HEK293 (cell line): ENCODE measurements around the gene CNTN2.

Experiments
- CTCF ChIA-PET: fragments of 350-600 bp; formaldehyde crosslinking; extraction: SDS; loops from one replicate; lab custom pipeline; 2021; ENCODE audit warnings: antibody characterized with exemption; lab: Yijun Ruan, JAX
- POLR2A ChIA-PET: fragments of 300-600 bp; formaldehyde crosslinking; extraction: SDS; loops from one replicate; lab custom pipeline; 2020; ENCODE audit warnings: antibody characterized with exemption, inconsistent platforms; lab: Yijun Ruan, JAX
- H3K27ac ChIP-seq: fragments of 200-500 bp; sonication (Bioruptor generic); 2 replicates; pipeline ENCODE4 v1.5.1; 2014; ENCODE audit warnings: low read depth, low read length, control low read depth, inconsistent platforms; ENCODE audit errors: extremely low read depth
- H3K36me3 ChIP-seq, 2 experiments: fragments of 200-500 bp in 1 of 2; sonication (Bioruptor generic) in 1 of 2; 1 replicate in 1 of 2; 2 replicates in 1 of 2; pipeline ENCODE4 v1.5.1; 2014 to 2017; ENCODE audit warnings: inconsistent platforms in 2 of 2, low read length in 2 of 2; ENCODE audit not compliant: control insufficient read depth in 2 of 2, insufficient read depth in 1 of 2
- H3K4me1 ChIP-seq: fragments of 200-500 bp; sonication (Bioruptor generic); 2 replicates; pipeline ENCODE4 v1.5.1; 2014; ENCODE audit warnings: mild to moderate bottlenecking, low read length, inconsistent platforms; ENCODE audit not compliant: control insufficient read depth, insufficient read depth
- H3K4me3 ChIP-seq: 2 replicates; pipeline ENCODE4 v1.5.1; 2011; ENCODE audit warnings: low read depth, mild to moderate bottlenecking, control low read depth, low read length, moderate library complexity
- H3K9me3 ChIP-seq: fragments of 200-500 bp; sonication (Bioruptor generic); 2 replicates; pipeline ENCODE4 v1.5.1; 2014; ENCODE audit warnings: low read depth, low read length, inconsistent platforms; ENCODE audit not compliant: control insufficient read depth, insufficient read depth
- MYNN ChIP-seq: fragments of 450-650 bp; formaldehyde crosslinking; IDR thresholded peaks from 2 replicates; pipeline ENCODE4 v1.5.1; 2016; ENCODE audit warnings: missing biosample characterization, missing genetic modification characterization, borderline replicate concordance
- OSR2 ChIP-seq: fragments of 450-650 bp; formaldehyde crosslinking; IDR thresholded peaks from 2 replicates; pipeline ENCODE4 v1.5.1; 2016; ENCODE audit warnings: missing biosample characterization, missing genetic modification characterization
- REPIN1 ChIP-seq: fragments of 450-650 bp; formaldehyde crosslinking; IDR thresholded peaks from 2 replicates; pipeline ENCODE4 v1.5.1; 2017; ENCODE audit warnings: missing biosample characterization, missing genetic modification characterization, low read depth
- SP7 ChIP-seq: fragments of 450-650 bp; formaldehyde crosslinking; IDR thresholded peaks from 2 replicates; pipeline ENCODE4 v1.5.1; 2016; ENCODE audit warnings: missing biosample characterization, missing genetic modification characterization
- YY2 ChIP-seq: fragments of 450-650 bp; formaldehyde crosslinking; IDR thresholded peaks from 2 replicates; pipeline ENCODE4 v1.5.1; 2016; ENCODE audit warnings: missing biosample characterization, missing genetic modification characterization
- ZBTB20 ChIP-seq: fragments of 450-650 bp; formaldehyde crosslinking; IDR thresholded peaks from 2 replicates; pipeline ENCODE4 v1.5.1; 2016; ENCODE audit warnings: missing biosample characterization, missing genetic modification characterization
- ZBTB21 ChIP-seq: fragments of 450-650 bp; formaldehyde crosslinking; IDR thresholded peaks from 2 replicates; pipeline ENCODE4 v1.5.1; 2017; ENCODE audit warnings: missing biosample characterization, missing genetic modification characterization
- ZFP37 ChIP-seq: fragments of 450-650 bp; formaldehyde crosslinking; IDR thresholded peaks from 2 replicates; pipeline ENCODE4 v1.5.1; 2016; ENCODE audit warnings: missing biosample characterization, missing genetic modification characterization
- ZFP41 ChIP-seq: fragments of 450-650 bp; formaldehyde crosslinking; IDR thresholded peaks from 2 replicates; pipeline ENCODE4 v1.5.1; 2016; ENCODE audit warnings: missing biosample characterization, missing genetic modification characterization, borderline replicate concordance
- ZNF19 ChIP-seq: fragments of 450-650 bp; formaldehyde crosslinking; IDR thresholded peaks from 2 replicates; pipeline ENCODE4; 2016; ENCODE audit warnings: missing biosample characterization, missing genetic modification characterization, low read depth
- ZNF248 ChIP-seq: fragments of 450-650 bp; formaldehyde crosslinking; IDR thresholded peaks from 2 replicates; pipeline ENCODE4 v1.5.1; 2017; ENCODE audit warnings: missing biosample characterization, missing genetic modification characterization
- ZNF350 ChIP-seq: fragments of 450-650 bp; formaldehyde crosslinking; IDR thresholded peaks from 2 replicates; pipeline ENCODE4 v1.5.0; 2017; ENCODE audit warnings: missing biosample characterization, mild to moderate bottlenecking, missing genetic modification characterization
- ZNF426 ChIP-seq: fragments of 450-650 bp; formaldehyde crosslinking; IDR thresholded peaks from 2 replicates; pipeline ENCODE4 v1.5.1; 2017; ENCODE audit warnings: missing biosample characterization, missing genetic modification characterization, mild to moderate bottlenecking, inconsistent platforms, moderate library complexity
- ZNF585B ChIP-seq: fragments of 450-650 bp; formaldehyde crosslinking; IDR thresholded peaks from 2 replicates; pipeline ENCODE4 v1.5.1; 2016; ENCODE audit warnings: missing biosample characterization, missing genetic modification characterization
- ZNF664 ChIP-seq: fragments of 450-650 bp; formaldehyde crosslinking; IDR thresholded peaks from 2 replicates; pipeline ENCODE4 v1.5.1; 2016; ENCODE audit warnings: missing biosample characterization, missing genetic modification characterization
- ZNF677 ChIP-seq: fragments of 450-650 bp; IDR thresholded peaks from 2 replicates; pipeline ENCODE4 v1.5.0; 2018; ENCODE audit warnings: missing biosample characterization, mild to moderate bottlenecking, missing genetic modification characterization, moderate library complexity
- ZNF707 ChIP-seq: fragments of 450-650 bp; formaldehyde crosslinking; IDR thresholded peaks from 2 replicates; pipeline ENCODE4 v1.5.1; 2016; ENCODE audit warnings: missing biosample characterization, missing genetic modification characterization
- ZNF843 ChIP-seq: fragments of 450-650 bp; formaldehyde crosslinking; IDR thresholded peaks from 2 replicates; pipeline ENCODE4 v1.5.1; 2016; ENCODE audit warnings: missing biosample characterization, missing genetic modification characterization
- TF ChIP-seq, protein P1 (sequence below): fragments of 450-650 bp; formaldehyde crosslinking; IDR thresholded peaks from 2 replicates; pipeline ENCODE4 v1.5.1; 2016; ENCODE audit warnings: missing biosample characterization, missing genetic modification characterization
- TF ChIP-seq, protein P2 (sequence below): fragments of 450-650 bp; formaldehyde crosslinking; IDR thresholded peaks from 2 replicates; pipeline ENCODE4 v1.5.1; 2017; ENCODE audit warnings: missing biosample characterization, mild to moderate bottlenecking, missing genetic modification characterization, moderate library complexity
- TF ChIP-seq, protein P3 (sequence below): fragments of 450-650 bp; formaldehyde crosslinking; IDR thresholded peaks from 2 replicates; pipeline ENCODE4 v1.5.1; 2017; ENCODE audit warnings: missing biosample characterization, missing genetic modification characterization
- TF ChIP-seq, protein P4 (sequence below): fragments of 450-650 bp; formaldehyde crosslinking; IDR thresholded peaks from 2 replicates; pipeline ENCODE4 v1.5.1; 2016; ENCODE audit warnings: missing biosample characterization, missing genetic modification characterization
- TF ChIP-seq, protein P5 (sequence below): sonication (generic); formaldehyde crosslinking; IDR thresholded peaks from 2 replicates; pipeline ENCODE4 v1.8.1; 2022; ENCODE audit warnings: mild to moderate bottlenecking, moderate library complexity, missing genetic modification reagents
- TF ChIP-seq, protein P6 (sequence below): fragments of 450-650 bp; formaldehyde crosslinking; IDR thresholded peaks from 2 replicates; pipeline ENCODE4 v1.5.1; 2017; ENCODE audit warnings: missing biosample characterization, missing genetic modification characterization
- TF ChIP-seq, protein P7 (sequence below): fragments of 450-650 bp; formaldehyde crosslinking; IDR thresholded peaks from 2 replicates; pipeline ENCODE4 v1.5.1; 2016; ENCODE audit warnings: missing biosample characterization, missing genetic modification characterization

Gene CNTN2

DNA sequence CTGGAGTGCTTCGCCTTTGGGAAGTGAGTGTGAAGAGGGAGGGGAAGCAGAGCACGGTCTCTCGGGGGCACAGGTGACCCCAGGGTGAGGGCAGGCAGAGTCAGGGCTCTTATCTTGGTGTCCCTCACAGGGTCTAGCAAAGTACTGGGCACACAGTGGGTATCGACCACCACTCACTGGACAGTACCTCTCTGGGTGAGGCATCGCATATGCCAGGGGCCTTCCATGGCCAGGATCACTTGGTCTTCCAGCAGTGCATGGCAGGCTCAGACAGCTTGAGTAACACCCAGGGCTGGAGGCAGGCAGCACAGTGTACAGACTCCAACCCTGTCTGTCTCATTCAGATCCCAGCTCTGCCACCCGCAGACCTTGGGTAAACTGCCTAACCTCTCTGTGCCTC, 16.6 kb downstream of the CNTN2 start (continued):
- TF ChIP-seq, protein P1, sequence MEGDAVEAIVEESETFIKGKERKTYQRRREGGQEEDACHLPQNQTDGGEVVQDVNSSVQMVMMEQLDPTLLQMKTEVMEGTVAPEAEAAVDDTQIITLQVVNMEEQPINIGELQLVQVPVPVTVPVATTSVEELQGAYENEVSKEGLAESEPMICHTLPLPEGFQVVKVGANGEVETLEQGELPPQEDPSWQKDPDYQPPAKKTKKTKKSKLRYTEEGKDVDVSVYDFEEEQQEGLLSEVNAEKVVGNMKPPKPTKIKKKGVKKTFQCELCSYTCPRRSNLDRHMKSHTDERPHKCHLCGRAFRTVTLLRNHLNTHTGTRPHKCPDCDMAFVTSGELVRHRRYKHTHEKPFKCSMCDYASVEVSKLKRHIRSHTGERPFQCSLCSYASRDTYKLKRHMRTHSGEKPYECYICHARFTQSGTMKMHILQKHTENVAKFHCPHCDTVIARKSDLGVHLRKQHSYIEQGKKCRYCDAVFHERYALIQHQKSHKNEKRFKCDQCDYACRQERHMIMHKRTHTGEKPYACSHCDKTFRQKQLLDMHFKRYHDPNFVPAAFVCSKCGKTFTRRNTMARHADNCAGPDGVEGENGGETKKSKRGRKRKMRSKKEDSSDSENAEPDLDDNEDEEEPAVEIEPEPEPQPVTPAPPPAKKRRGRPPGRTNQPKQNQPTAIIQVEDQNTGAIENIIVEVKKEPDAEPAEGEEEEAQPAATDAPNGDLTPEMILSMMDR (tag by site-specific recombination): no peak
- TF ChIP-seq ZFP37 (tag by site-specific recombination) (no peak), ZNF426 (tag by site-specific recombination) (no peak), YY2 (tag by site-specific recombination) (no peak), ZNF707 (tag by site-specific recombination) (no peak)

DNA sequence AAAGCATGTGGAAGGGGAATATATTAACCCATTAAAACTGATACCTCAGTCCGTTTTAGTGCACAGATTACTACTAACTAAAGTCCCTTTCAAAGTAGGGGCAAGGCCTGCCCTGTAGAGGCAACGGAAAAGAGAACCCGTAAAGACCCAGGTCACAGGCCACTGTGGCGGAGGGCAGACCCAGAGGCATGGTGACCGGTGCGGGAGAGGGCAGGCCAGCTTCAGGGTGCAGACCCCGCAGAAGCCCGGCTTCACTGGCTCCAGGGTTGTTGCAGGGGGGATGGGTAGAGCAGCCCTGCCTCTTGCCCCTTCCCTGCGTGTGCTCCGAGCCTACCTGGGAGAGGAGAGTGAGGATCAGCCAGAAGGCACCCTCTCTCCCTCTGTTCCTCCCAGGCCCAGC, 17.7 kb downstream of the CNTN2 start:
- no peaks in the 10 kb centered on the region for H3K36me3 ChIP-seq
- ChIA-PET POLR2A (interaction anchor here (1.2 kb wide), 1 partner anchor 15 kb away, joined by 4 read pairs; no protein-coding TSS in a partner anchor), CTCF (interaction anchor here (0.6 to 5.9 kb wide), 29 partner anchors 8 to 874 kb away, joined by 3 to 282 read pairs (median 7); no protein-coding TSS in a partner anchor)
- no peaks in the 10 kb centered on the region for H3K4me1 ChIP-seq
- TF ChIP-seq ZNF19 (tag by site-specific recombination): no peak
- TF ChIP-seq, protein P2, sequence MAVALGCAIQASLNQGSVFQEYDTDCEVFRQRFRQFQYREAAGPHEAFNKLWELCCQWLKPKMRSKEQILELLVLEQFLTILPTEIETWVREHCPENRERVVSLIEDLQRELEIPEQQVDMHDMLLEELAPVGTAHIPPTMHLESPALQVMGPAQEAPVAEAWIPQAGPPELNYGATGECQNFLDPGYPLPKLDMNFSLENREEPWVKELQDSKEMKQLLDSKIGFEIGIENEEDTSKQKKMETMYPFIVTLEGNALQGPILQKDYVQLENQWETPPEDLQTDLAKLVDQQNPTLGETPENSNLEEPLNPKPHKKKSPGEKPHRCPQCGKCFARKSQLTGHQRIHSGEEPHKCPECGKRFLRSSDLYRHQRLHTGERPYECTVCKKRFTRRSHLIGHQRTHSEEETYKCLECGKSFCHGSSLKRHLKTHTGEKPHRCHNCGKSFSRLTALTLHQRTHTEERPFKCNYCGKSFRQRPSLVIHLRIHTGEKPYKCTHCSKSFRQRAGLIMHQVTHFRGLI (tag by site-specific recombination): no peak
- TF ChIP-seq, protein P3, sequence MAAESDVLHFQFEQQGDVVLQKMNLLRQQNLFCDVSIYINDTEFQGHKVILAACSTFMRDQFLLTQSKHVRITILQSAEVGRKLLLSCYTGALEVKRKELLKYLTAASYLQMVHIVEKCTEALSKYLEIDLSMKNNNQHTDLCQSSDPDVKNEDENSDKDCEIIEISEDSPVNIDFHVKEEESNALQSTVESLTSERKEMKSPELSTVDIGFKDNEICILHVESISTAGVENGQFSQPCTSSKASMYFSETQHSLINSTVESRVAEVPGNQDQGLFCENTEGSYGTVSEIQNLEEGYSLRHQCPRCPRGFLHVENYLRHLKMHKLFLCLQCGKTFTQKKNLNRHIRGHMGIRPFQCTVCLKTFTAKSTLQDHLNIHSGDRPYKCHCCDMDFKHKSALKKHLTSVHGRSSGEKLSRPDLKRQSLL (tag by site-specific recombination): no peak
- no peak for TF ChIP-seq ZNF664 (tag by site-specific recombination)
- TF ChIP-seq SP7 (tag by site-specific recombination): no peak
- TF ChIP-seq ZFP41 (tag by site-specific recombination): no peak
- TF ChIP-seq, protein P4, sequence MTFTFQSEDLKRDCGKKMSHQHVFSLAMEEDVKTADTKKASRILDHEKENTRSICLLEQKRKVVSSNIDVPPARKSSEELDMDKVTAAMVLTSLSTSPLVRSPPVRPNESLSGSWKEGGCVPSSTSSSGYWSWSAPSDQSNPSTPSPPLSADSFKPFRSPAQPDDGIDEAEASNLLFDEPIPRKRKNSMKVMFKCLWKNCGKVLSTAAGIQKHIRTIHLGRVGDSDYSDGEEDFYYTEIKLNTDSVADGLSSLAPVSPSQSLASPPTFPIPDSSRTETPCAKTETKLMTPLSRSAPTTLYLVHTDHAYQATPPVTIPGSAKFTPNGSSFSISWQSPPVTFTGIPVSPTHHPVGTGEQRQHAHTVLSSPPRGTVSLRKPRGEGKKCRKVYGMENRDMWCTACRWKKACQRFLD (tag by site-specific recombination): no peak
- TF ChIP-seq MYNN: no peak
- TF ChIP-seq, protein P5, sequence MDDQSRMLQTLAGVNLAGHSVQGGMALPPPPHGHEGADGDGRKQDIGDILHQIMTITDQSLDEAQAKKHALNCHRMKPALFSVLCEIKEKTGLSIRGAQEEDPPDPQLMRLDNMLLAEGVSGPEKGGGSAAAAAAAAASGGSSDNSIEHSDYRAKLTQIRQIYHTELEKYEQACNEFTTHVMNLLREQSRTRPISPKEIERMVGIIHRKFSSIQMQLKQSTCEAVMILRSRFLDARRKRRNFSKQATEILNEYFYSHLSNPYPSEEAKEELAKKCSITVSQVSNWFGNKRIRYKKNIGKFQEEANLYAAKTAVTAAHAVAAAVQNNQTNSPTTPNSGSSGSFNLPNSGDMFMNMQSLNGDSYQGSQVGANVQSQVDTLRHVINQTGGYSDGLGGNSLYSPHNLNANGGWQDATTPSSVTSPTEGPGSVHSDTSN: no peak
- no peak for TF ChIP-seq ZNF585B (tag by site-specific recombination)
- no peak for TF ChIP-seq REPIN1
- TF ChIP-seq ZBTB20 (tag by site-specific recombination): no peak
- no peak for TF ChIP-seq ZNF677 (tag by site-specific recombination)
- TF ChIP-seq ZNF843 (tag by site-specific recombination): no peak
- TF ChIP-seq ZNF248 (tag by site-specific recombination): no peak
- TF ChIP-seq ZNF350: no peak
- TF ChIP-seq, protein P6, sequence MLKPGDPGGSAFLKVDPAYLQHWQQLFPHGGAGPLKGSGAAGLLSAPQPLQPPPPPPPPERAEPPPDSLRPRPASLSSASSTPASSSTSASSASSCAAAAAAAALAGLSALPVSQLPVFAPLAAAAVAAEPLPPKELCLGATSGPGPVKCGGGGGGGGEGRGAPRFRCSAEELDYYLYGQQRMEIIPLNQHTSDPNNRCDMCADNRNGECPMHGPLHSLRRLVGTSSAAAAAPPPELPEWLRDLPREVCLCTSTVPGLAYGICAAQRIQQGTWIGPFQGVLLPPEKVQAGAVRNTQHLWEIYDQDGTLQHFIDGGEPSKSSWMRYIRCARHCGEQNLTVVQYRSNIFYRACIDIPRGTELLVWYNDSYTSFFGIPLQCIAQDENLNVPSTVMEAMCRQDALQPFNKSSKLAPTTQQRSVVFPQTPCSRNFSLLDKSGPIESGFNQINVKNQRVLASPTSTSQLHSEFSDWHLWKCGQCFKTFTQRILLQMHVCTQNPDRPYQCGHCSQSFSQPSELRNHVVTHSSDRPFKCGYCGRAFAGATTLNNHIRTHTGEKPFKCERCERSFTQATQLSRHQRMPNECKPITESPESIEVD (tag by site-specific recombination): no peak
- no peak for TF ChIP-seq ZBTB21
- TF ChIP-seq, protein P7, sequence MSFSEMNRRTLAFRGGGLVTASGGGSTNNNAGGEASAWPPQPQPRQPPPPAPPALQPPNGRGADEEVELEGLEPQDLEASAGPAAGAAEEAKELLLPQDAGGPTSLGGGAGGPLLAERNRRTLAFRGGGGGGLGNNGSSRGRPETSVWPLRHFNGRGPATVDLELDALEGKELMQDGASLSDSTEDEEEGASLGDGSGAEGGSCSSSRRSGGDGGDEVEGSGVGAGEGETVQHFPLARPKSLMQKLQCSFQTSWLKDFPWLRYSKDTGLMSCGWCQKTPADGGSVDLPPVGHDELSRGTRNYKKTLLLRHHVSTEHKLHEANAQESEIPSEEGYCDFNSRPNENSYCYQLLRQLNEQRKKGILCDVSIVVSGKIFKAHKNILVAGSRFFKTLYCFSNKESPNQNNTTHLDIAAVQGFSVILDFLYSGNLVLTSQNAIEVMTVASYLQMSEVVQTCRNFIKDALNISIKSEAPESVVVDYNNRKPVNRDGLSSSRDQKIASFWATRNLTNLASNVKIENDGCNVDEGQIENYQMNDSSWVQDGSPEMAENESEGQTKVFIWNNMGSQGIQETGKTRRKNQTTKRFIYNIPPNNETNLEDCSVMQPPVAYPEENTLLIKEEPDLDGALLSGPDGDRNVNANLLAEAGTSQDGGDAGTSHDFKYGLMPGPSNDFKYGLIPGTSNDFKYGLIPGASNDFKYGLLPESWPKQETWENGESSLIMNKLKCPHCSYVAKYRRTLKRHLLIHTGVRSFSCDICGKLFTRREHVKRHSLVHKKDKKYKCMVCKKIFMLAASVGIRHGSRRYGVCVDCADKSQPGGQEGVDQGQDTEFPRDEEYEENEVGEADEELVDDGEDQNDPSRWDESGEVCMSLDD (tag by site-specific recombination): no peak
- TF ChIP-seq OSR2 (tag by site-specific recombination): no peak
- TF ChIP-seq, all 188 proteins: peak for 0
- H3K27ac ChIP-seq: no peak overlapping the region
- H3K4me3 ChIP-seq: no peak overlapping the region
- no peaks in the 10 kb centered on the region for H3K9me3 ChIP-seq
